Mononuclear cell (primary cell): ENCODE results near the gene TGFBR2. TPM values are rescaled to one million over a fixed set of nuclear protein-coding genes. Genes with fewer than 3 reads are reported as not detected.
"Not testable (repeated sequence)": the region's sequence is repeated elsewhere in the genome, so short reads cannot be mapped to it uniquely, and the experiment has no call there.

Experiments used
- H3K27me3 ChIP-seq: 2 replicates; pipeline ENCODE4 v1.6.0; 2011; ENCODE audit warnings: low read length, control low read depth; ENCODE audit not compliant: insufficient read depth
- H3K4me1 ChIP-seq: 2 replicates; pipeline ENCODE4 v1.5.1; 2011; ENCODE audit warnings: mild to moderate bottlenecking, low read length, control low read depth; ENCODE audit not compliant: insufficient read depth
- H3K4me3 ChIP-seq: 2 replicates; pipeline ENCODE4 v1.5.1; 2011; ENCODE audit warnings: mild to moderate bottlenecking, low read length, moderate library complexity
- H3K9me3 ChIP-seq: 2 replicates; pipeline ENCODE4 v1.5.1; 2011; ENCODE audit warnings: low read depth, mild to moderate bottlenecking, control low read depth, low read length
- total RNA-seq: library from RNA; depleted of rRNA; stranded (reverse); fragments of >200 nt; gene quantifications from one replicate; pipeline ENCODE4 v1.2.3, GENCODE V29; 2012

Gene TGFBR2
- total RNA-seq, 1 donor = 209 TPM

DNA sequence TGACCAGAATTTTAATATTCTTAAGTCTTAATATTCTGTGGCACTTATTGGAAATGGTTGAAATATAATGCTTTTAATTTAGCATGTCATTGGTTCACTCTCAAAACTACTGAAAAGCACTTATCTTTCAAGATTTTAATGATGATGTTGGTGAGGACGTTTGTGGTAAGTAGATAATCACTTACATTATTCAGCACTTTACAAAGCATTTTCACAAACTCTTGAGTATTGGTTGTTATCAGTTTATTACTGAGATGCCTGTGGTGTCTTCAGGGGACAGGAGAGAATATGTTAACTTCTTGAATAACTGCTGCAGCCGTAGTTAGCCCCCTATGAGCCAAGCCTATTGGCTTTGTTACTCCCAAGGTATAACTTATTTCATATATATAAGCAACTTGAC lies 15.2 kb downstream of the TGFBR2 start:
- no peaks in the 10 kb centered on the region for H3K27me3 ChIP-seq
- no peak overlapping the region for H3K4me3 ChIP-seq
- no peaks in the 10 kb centered on the region for H3K9me3 ChIP-seq
- peaks cover 88% of the 10 kb centered on the region for H3K4me1 ChIP-seq

DNA sequence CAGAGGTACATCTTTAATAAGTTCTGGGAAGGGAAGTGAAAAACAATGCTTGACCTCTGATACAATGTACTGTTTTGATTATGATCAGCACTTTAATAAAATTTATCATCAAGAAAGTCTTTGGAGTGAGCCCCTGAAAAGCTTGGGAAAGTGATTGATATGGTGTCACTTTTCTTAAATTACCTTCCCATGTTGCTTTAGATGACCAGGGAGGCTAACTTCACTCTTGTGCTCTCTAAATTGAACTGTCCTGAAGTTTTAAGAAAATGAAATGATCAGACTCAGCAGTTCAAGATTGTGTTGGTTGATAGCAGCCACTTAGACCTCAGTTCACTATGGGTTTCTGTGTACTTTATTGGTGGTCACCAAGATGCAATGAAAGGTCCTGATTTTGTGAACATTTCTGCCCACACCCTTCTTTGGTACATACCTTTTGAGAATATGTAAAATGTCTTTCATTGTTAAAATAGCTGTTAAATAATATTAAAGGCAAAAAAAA lies 15.7 kb downstream of the TGFBR2 start:
- peaks cover 88% of the 10 kb centered on the region for H3K4me1 ChIP-seq
- no peaks in the 10 kb centered on the region for H3K9me3 ChIP-seq
- H3K4me3 ChIP-seq = no peak overlapping the region
- H3K27me3 ChIP-seq = no peaks in the 10 kb centered on the region

DNA sequence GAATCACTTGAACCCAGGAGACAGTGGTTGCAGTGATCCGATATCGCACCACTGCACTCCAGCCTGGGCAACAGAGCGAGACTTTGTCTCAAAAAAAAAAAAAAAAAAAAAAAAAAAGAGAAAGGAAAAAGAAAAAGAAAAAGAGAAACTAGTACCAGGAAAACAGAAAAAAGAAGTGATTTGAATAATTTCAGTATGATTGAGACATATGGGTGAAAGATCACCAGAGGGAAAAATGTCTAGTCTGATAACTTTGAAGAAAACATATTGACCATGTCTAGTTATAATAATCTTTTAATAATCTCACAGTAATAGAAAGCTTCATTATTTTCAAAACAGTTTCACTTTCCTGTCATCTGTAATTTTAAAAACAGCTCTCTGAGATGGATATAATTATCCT lies 16.4 kb downstream of the TGFBR2 start:
- no peaks in the 10 kb centered on the region for H3K9me3 ChIP-seq
- no peaks in the 10 kb centered on the region for H3K27me3 ChIP-seq
- peaks cover 90% of the 10 kb centered on the region for H3K4me1 ChIP-seq
- H3K4me3 ChIP-seq = no peak overlapping the region

GRCh38 chr3:30623351-30623750 lies 16.9 kb downstream of the TGFBR2 start:
- Histone ChIP-seq H3K4me1 (peaks cover 90% of the 10 kb centered on the region), H3K9me3 (no peaks in the 10 kb centered on the region), H3K27me3 (no peaks in the 10 kb centered on the region), H3K4me3 (no peak overlapping the region)

- not testable (repeated sequence) for H3K4me3 ChIP-seq, H3K9me3 ChIP-seq, H3K27me3 ChIP-seq
- H3K4me1 ChIP-seq = peaks cover 91% of the 10 kb centered on the region
These were observed 18.1 kb downstream of the TGFBR2 start for GRCh38 chr3:30624480-30624879.

DNA sequence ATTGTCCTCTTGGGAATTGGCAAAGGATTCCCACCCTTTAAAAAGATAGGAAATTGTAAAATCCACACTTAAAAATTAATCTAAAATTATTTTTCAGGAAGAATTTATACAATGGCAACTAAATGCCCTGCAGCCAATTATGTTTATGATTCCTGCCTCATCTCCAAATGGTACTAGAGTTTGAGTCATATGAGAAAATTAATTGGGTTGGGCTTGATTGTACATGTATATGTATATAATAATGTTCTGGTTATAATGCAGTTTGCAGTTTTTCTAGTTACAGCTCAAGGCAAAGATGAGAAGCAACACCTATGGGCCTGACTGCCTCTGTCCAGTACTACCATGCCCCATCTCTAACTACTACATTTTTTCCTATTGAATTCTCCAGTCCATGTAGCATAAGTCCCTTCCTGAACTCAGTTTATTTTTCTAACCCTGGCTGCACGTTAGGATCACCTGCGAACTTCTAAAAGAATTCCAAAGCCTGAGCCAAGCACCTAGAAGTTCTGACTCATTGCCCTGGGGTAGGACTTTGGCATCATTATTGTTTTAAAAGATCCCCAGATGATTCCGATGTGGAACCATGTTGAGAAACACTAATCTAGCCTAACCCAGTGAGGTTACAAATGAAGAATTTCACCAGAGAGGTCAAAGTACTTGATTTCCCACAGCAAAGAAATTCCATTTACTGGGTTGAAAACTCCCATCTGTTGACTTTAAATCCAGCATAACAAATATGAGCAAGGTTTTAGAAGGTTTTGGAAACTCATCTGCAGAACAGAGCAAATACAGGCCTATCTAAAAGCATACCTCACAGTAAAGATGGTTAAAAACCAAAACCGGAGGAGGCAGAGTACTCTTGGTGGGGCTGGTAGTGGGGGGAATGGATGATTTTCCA lies 19.4 kb downstream of the TGFBR2 start:
- no peaks in the 10 kb centered on the region for H3K9me3 ChIP-seq
- H3K4me1 ChIP-seq = peaks cover 92% of the 10 kb centered on the region
- no peak overlapping the region for H3K4me3 ChIP-seq
- H3K27me3 ChIP-seq = no peaks in the 10 kb centered on the region

DNA sequence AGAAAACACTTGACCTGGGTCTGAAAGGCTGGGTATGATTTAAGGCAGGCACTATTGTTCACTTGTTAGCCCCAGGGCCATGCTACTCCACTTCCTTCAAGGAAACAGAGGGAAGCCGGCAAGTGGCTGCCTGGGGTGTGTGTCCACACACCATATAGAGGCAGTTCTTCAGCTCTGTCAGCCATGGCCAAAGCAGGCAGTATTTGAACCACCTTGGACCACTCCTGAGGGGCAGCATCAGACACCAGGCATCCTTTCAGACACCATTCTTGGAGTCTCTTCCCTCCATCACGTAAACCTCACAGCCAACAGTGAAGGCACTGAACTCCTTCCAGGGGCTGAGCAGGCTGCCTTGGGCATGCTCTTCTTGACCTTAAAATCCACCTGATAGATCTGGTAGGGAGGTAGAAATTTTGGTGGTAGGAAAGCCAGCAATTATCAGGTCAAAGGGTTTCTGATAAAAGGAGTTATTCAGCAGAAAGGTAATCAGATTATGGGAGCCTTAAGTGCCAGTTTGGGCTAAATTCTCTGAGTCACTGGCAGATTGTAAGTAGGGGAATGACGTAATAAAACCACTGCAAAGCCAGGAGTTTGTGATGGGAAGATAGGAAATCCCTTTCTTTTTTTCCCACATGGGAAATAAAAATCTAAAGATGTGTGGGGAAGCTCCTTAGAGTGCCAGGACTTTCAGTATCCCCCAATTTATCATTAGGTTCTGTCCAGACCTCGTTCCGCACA lies 20.2 kb downstream of the TGFBR2 start:
- H3K4me1 ChIP-seq = peaks cover 92% of the 10 kb centered on the region
- no peak overlapping the region for H3K4me3 ChIP-seq

DNA sequence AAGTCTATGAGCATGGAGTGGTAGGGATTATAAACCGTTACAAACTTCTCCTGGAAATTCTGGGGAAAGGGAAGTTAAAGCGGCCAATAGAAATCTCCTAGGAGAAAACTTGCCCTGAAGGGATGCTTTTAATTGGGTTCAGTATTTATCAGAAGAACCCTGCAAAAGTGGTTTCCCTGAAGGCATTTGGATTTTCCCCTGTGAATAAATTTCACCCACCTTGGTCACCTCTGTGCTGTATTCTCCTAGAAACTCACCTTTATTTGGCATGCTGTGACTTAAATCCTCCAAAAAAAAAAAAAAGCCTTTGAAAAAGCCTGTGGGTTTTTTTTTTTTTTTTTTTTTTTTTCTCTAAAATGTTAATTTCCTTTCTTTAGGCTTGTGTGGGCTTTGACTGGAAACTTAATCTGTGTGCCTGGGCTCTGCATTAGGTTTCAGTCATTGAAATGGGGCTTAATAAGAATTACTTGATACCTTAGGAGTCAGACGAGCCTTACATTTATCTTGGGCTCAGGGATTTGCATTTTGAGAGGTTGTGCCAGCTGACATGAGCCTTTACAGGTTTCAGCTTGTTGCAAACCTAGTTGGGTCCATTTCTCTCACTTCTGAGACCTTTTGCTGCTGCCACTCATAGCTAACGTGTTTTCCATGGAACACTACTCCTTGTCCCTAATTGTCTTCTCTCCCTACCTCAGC lies 22.0 kb downstream of the TGFBR2 start:
- no peaks in the 10 kb centered on the region for H3K27me3 ChIP-seq
- peaks cover 90% of the 10 kb centered on the region for H3K4me1 ChIP-seq
- H3K9me3 ChIP-seq = no peaks in the 10 kb centered on the region
- H3K4me3 ChIP-seq = no peak overlapping the region

More for the DNA sequence above, 20.2 kb downstream of the TGFBR2 start:
- no peaks in the 10 kb centered on the region for H3K9me3 ChIP-seq
- no peaks in the 10 kb centered on the region for H3K27me3 ChIP-seq

- H3K4me3 ChIP-seq = no peak overlapping the region
These were observed 22.6 kb downstream of the TGFBR2 start for GRCh38 chr3:30628901-30629590.

DNA sequence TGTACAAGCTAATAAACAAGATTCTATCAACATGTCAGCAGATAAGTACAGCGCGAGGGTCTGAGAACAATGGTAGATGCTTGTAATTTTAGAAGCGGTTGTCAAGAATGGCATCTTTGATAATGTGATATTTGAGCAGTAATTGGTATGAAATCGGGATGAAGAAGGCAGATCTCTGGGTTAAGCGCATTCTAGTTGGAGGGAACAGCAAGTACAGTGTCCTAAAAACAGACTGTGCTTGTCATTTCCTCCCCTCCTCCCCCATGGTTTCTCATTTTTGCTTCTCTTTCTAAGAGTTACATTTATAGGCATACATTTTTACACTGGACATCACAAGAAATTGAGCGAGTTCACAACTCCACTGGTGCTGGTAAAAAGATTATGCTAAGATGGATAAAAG lies 23.3 kb downstream of the TGFBR2 start:
- no peaks in the 10 kb centered on the region for H3K9me3 ChIP-seq
- no peaks in the 10 kb centered on the region for H3K27me3 ChIP-seq
- H3K4me1 ChIP-seq = peaks cover 90% of the 10 kb centered on the region
- no peak overlapping the region for H3K4me3 ChIP-seq

More at GRCh38 chr3:30628901-30629590, 22.6 kb downstream of the TGFBR2 start:
- Histone ChIP-seq H3K27me3 (no peaks in the 10 kb centered on the region), H3K9me3 (no peaks in the 10 kb centered on the region), H3K4me1 (peaks cover 90% of the 10 kb centered on the region)

DNA sequence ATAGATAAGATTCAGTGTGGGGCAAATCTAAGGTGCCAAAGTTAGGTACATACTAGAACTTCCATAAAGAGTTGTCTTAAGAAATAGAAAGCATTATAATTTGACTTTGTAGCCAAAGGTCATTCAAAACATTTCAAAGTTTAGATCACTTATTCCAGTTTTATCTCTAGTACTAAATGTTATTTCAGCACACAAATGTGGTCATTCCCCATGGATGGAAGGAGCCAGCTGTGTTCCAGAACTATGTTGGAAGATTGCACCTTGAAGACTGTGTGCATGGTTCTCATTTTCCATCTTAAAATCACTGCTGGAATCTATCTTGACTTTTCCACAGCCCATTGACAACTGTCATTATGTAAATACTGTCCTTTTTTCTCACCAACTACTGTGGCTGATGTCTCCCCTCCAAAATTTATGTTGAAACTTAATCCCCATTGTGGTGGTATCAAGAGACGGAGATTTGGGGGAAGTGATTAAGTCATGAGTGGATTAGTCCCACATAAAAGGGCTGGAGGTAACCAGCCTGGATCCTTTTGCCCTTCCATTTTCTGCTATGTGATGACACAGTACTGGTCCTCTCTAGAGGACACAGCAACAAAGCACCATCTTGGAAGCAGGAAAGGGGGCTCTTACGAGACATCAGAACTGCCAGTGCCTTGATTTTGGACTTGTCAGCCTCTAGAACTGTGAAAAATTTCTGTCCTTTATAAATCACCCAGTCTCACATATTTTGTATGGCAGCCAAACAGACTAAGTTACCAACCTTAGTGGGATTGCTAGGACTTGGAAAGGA lies 24.0 kb downstream of the TGFBR2 start:
- H3K4me3 ChIP-seq = no peak overlapping the region
- H3K27me3 ChIP-seq = no peaks in the 10 kb centered on the region
- H3K4me1 ChIP-seq = peaks cover 97% of the 10 kb centered on the region
- H3K9me3 ChIP-seq = no peaks in the 10 kb centered on the region

GRCh38 chr3:30631243-30631904 lies 25.0 kb downstream of the TGFBR2 start:
- H3K4me1 ChIP-seq = peaks cover 98% of the 10 kb centered on the region
- H3K4me3 ChIP-seq = no peak overlapping the region

DNA sequence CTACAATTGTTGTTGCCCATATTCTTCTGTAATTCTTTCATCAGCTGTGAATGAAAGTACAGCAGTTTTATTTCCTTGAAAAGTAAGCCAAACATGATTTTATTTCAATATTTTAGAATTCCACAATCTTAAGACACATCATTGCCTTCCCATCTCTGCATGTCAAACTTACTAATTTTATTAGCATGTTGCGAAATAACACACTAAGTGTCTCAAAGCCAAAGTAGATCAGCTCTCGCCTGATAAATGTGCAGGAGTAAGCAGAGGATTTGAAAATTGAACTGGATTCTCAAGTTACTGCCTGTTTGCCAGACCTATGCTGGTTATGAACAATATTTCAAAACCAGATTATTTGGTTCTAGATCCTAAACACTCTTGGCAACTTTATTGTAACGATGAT lies 25.7 kb downstream of the TGFBR2 start:
- no peaks in the 10 kb centered on the region for H3K27me3 ChIP-seq
- peaks cover 98% of the 10 kb centered on the region for H3K4me1 ChIP-seq
- H3K9me3 ChIP-seq = no peaks in the 10 kb centered on the region
- no peak overlapping the region for H3K4me3 ChIP-seq

More at GRCh38 chr3:30631243-30631904, 25.0 kb downstream of the TGFBR2 start:
- no peaks in the 10 kb centered on the region for H3K27me3 ChIP-seq
- no peaks in the 10 kb centered on the region for H3K9me3 ChIP-seq
